ENCODE results near the gene PLEKHA6. TPM values are rescaled to one million over a fixed set of nuclear protein-coding genes. Genes with fewer than 3 reads are reported as not detected.

Gene PLEKHA6
- total RNA-seq, 2 experiments from 2014 or later = 0.53 to 0.82 TPM

DNA sequence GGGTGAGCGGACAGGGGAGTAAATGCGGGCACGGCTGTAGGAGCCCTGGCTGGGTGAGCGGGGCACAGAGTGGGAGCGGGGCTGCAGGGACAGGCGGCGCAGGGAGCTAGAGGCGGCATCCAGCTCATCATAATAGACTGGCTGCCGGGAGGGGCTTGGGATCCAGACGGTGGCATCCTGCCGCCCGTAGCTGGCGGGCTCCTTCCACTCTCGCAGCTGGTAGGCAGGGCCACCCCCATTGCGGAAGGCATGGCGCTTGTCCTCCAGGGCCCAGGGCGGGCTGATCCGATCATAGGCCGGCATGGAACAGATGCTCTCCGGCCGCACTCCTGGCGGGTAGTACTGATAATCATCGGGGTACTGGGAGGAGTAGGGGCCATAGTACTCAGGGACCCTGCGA is 102.3 kb downstream of the PLEKHA6 start:
- ChIA-PET CTCF (no interaction called here), POLR2A (no interaction called here)
- no peaks in the 10 kb centered on the region for H3K27me3 ChIP-seq (ENCODE audit: control insufficient read depth in 1 of 2, insufficient read depth in 2 of 2, low read length in 2 of 2)
- ATAC-seq (ENCODE audit: poor library complexity) = no peak
- Mint-ChIP-seq H3K4me3 (no peak overlapping the region), H3K9me3 (no peaks in the 10 kb centered on the region), H3K36me3 (ENCODE audit: low read depth) (no peaks in the 10 kb centered on the region), H3K4me1 (ENCODE audit: low read depth) (no peaks in the 10 kb centered on the region), H3K27ac (no peak overlapping the region), H3K27me3 (no peaks in the 10 kb centered on the region)
- H3K4me1 ChIP-seq (ENCODE audit: insufficient read depth, low read length) = no peaks in the 10 kb centered on the region
- no peak overlapping the region for H3K27ac ChIP-seq (ENCODE audit: low read depth in 1 of 2, low read length in 2 of 2)
- peaks cover 0 to 4% of the 10 kb centered on the region in 2 experiments for H3K9me3 ChIP-seq (ENCODE audit: control insufficient read depth in 1 of 2, insufficient read depth in 1 of 2, low read length in 2 of 2)
- no peaks in the 10 kb centered on the region for H3K36me3 ChIP-seq (ENCODE audit: insufficient read depth, low read length)
- DNase-seq = no peak
- intact Hi-C loops (cut with DNase I, micrococcal nuclease) = no loop called here
- TF ChIP-seq, protein P1, sequence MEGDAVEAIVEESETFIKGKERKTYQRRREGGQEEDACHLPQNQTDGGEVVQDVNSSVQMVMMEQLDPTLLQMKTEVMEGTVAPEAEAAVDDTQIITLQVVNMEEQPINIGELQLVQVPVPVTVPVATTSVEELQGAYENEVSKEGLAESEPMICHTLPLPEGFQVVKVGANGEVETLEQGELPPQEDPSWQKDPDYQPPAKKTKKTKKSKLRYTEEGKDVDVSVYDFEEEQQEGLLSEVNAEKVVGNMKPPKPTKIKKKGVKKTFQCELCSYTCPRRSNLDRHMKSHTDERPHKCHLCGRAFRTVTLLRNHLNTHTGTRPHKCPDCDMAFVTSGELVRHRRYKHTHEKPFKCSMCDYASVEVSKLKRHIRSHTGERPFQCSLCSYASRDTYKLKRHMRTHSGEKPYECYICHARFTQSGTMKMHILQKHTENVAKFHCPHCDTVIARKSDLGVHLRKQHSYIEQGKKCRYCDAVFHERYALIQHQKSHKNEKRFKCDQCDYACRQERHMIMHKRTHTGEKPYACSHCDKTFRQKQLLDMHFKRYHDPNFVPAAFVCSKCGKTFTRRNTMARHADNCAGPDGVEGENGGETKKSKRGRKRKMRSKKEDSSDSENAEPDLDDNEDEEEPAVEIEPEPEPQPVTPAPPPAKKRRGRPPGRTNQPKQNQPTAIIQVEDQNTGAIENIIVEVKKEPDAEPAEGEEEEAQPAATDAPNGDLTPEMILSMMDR (IDR thresholded peaks at IDR 0.05) = no peak
- no peak overlapping the region for H3K4me3 ChIP-seq (ENCODE audit: low read length)

DNA sequence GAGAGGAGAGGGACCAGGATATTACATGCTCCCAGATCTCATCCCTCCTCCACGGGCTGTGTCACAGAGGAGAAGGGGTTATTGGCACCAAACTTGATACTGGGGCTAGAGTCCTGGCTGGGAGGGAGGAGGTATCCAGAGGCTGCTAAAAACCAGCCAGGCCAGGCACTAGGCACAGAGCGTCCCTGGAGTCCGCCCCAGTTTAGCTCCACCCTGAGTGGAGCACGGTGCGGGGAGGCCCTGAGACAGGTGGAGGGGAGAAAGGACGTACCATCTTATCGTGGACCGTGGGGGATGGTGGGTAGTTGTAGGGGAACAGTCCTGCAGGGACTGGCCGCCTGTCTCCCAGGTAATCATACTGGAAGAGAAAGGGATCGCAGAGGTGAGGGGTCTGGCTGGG is 103.2 kb downstream of the PLEKHA6 start:
- Histone ChIP-seq H3K27me3 (ENCODE audit: control insufficient read depth in 1 of 2, insufficient read depth in 2 of 2, low read length in 2 of 2) (no peaks in the 10 kb centered on the region), H3K36me3 (ENCODE audit: insufficient read depth, low read length) (no peaks in the 10 kb centered on the region), H3K4me3 (ENCODE audit: low read length) (no peak overlapping the region), H3K27ac (ENCODE audit: low read depth in 1 of 2, low read length in 2 of 2) (no peak overlapping the region), H3K4me1 (ENCODE audit: insufficient read depth, low read length) (no peaks in the 10 kb centered on the region), H3K9me3 (ENCODE audit: control insufficient read depth in 1 of 2, insufficient read depth in 1 of 2, low read length in 2 of 2) (peaks cover 0 to 4% of the 10 kb centered on the region in 2 experiments)
- intact Hi-C loops (cut with DNase I, micrococcal nuclease) = no loop called here
- H3K4me3 Mint-ChIP-seq = no peak overlapping the region
- H3K4me1 Mint-ChIP-seq (ENCODE audit: low read depth) = no peaks in the 10 kb centered on the region
- ATAC-seq (ENCODE audit: poor library complexity) (no peak), DNase-seq (no peak)
- POLR2A ChIA-PET = no interaction called here
- H3K27ac Mint-ChIP-seq = no peak overlapping the region
- no peaks in the 10 kb centered on the region for H3K27me3 Mint-ChIP-seq
- CTCF ChIA-PET = no interaction called here
- no peaks in the 10 kb centered on the region for H3K9me3 Mint-ChIP-seq
- TF ChIP-seq, protein P1 (IDR thresholded peaks at IDR 0.05) = no peak
- H3K36me3 Mint-ChIP-seq (ENCODE audit: low read depth) = no peaks in the 10 kb centered on the region

DNA sequence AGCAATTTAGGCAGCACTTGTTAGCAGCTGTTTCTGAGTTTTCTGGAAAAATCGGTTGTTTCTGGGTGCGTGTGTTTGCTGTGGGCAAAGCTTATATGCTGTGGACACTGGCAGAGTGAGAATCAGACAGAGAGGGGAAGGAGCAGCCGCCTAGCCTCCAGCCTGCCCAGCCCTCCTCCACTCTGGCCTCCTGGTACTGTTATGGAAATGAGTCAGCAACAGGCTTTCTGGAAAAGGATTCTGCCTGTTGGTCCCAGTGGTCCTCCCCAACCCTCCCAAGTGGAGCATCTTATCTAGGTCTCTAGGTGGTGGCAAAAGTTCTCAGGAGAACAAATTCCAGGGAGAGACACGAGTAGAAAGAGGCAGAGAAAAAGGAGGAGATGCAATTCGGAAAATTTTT is 103.8 kb downstream of the PLEKHA6 start:
- Mint-ChIP-seq H3K9me3 (no peaks in the 10 kb centered on the region), H3K4me3 (no peak overlapping the region), H3K27ac (no peak overlapping the region), H3K27me3 (no peaks in the 10 kb centered on the region), H3K4me1 (ENCODE audit: low read depth) (no peaks in the 10 kb centered on the region), H3K36me3 (ENCODE audit: low read depth) (no peaks in the 10 kb centered on the region)
- intact Hi-C loops (cut with DNase I, micrococcal nuclease) = no loop called here
- CTCF ChIA-PET = no interaction called here
- TF ChIP-seq, protein P1 (IDR thresholded peaks at IDR 0.05) = no peak
- Histone ChIP-seq H3K4me3 (ENCODE audit: low read length) (no peak overlapping the region), H3K4me1 (ENCODE audit: insufficient read depth, low read length) (no peaks in the 10 kb centered on the region), H3K27ac (ENCODE audit: low read depth in 1 of 2, low read length in 2 of 2) (no peak overlapping the region), H3K36me3 (ENCODE audit: insufficient read depth, low read length) (no peaks in the 10 kb centered on the region), H3K27me3 (ENCODE audit: control insufficient read depth in 1 of 2, insufficient read depth in 2 of 2, low read length in 2 of 2) (no peaks in the 10 kb centered on the region), H3K9me3 (ENCODE audit: control insufficient read depth in 1 of 2, insufficient read depth in 1 of 2, low read length in 2 of 2) (peaks cover 0 to 4% of the 10 kb centered on the region in 2 experiments)
- DNase-seq = no peak
- ATAC-seq (ENCODE audit: poor library complexity) = no peak
- POLR2A ChIA-PET = no interaction called here

Measured in CD4-positive, alpha-beta T cell (primary cell).